GM19025 (cell line): ENCODE results near the gene LRRC40.

ENCODE experiments used
- ATAC-seq: cut with Tn5 transposase; IDR thresholded peaks from one replicate; pipeline ENCODE4 v1.9.1; 2021; ENCODE audit warnings: mild to moderate bottlenecking, low read depth, moderate library complexity; ENCODE audit not compliant: unreplicated experiment

Gene LRRC40

DNA sequence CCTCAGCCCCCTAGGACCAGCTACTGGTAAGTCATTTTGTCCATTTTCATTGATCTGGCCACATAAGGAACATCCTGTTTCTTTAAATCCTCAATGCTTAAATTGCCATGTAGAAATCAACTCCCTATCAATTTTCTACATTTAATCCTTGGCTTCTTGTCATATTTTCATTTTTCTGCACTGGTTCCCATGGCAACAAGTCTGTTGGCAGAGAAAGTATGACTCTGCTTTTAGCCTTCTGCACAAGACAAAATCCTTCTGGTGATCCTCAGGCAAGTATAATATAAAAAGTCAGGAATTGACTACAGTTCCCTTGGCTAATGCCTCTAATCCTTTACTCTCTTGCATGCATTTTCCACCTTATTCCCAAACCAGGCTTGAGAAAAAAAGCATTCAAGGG lies 65.0 kb downstream of the LRRC40 start:
- no peak for ATAC-seq

DNA sequence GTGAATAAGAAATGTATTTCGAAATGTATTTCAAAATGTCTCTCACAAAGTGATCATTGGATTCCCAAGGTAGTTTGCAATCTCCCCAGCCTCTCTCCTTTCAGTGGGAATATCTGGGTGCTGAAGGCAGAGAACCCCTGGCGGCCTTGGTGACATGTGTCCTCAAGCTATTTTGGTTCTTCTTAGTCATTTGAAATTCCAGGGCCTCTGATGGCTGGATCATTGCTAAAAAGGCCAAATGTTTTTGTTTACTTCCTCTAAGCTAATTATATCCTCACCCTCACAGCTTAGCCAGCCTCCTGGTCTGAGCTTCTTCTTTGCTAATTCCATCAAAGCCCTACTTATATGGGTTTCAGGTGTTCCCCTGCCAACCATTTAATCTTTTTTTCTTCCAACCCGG lies 71.2 kb downstream of the LRRC40 start:
- ATAC-seq, result no peak

DNA sequence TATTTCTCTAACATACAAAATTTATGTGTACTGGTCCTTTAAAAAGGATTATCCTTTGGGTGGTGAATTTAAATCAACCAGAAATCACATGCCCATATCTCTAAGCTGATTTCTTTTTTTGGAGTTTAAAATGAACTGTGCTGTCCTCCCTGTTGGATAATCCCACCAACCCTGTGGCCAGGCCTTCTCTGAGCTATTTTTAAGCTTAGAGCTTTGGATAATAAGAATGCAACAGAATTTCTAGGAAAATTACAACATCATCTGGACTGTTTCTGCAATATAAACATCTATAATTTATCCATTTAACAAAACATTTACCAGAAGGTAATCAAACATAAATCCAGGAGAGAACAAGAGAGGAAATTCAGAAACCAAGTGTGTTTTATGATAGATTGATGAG lies 88.3 kb downstream of the LRRC40 start:
- ATAC-seq, result no peak

DNA sequence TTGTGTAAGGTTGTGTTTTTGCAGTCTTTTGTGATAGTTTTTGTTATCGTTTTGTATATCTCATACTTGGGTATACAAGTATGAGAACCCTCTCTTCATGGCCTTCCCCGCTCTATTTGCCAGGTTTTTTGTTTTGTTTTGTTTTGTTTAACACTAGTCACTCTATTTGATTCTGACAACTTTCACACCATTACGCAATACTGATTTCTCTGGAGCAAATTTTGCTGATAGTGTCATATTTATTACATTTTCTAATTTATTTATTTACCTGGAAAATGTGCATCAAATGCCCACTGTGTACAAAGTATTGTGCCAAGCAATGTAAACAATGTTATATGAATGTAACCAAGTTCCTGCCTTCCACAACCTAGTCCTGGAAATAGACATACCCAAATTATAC lies 90.1 kb downstream of the LRRC40 start:
- ATAC-seq, result no peak

DNA sequence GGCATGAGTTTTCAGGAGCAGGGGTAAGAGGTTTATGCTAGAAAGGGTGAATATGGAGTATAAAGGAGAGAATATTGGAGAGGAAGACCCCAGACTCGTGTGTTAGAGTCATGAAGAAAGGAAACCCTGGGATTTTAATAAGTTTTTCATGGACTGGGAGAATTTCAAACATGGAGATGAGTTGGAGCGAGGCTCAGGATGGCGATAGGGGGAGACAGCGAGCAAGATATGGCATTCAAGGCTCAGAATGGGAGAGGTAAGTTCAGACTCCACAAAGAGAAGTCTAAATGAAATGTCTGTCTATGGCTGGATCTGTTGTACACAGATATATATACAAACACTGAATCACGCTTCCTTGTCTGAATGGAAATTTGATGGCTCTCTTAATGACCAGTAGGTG lies 92.5 kb downstream of the LRRC40 start:
- ATAC-seq, result no peak

- no peak for ATAC-seq
Observed at GRCh38 chr1:70109241-70109640, 96.1 kb downstream of the LRRC40 start.

GRCh38 chr1:70103770-70104169 lies 101.6 kb downstream of the LRRC40 start:
- ATAC-seq, result no peak

- ATAC-seq, result no peak
Observed at GRCh38 chr1:70101774-70102173, 103.6 kb downstream of the LRRC40 start.

- ATAC-seq, result no peak
Observed at GRCh38 chr1:70101231-70101630, 104.1 kb downstream of the LRRC40 start.
